Right atrium auricular region (tissue), 2 donors: ENCODE data around the gene CWF19L1. TPM values are rescaled to one million over a fixed set of nuclear protein-coding genes. Genes with fewer than 3 reads are reported as not detected.

Source experiments
- DNase-seq: peaks from one replicate; pipeline ENCODE4 v3.0.0-alpha.2; 2019; ENCODE audit warnings: low spot score
- H3K27ac ChIP-seq, 2 donors: fragments of 200-600 bp; sonication (generic); 1 replicate in 1 of 2; 2 replicates in 1 of 2; pipeline ENCODE4 v1.5.1; 2016 to 2019
- H3K27me3 ChIP-seq, 2 donors: fragments of 200-600 bp; sonication (generic); one replicate each; pipeline versions ENCODE4 v1.5.1 to v1.6.0; 2017 to 2019
- H3K36me3 ChIP-seq: fragments of 200-600 bp; sonication (generic); one replicate; pipeline ENCODE4 v1.5.1; 2016
- H3K4me1 ChIP-seq, 2 donors: fragments of 200-600 bp; sonication (generic); one replicate each; pipeline versions ENCODE4 v1.5.1 to v1.6.0; 2017 to 2019
- H3K4me3 ChIP-seq, 2 donors: fragments of 200-600 bp; sonication (generic); 1 replicate in 1 of 2; 2 replicates in 1 of 2; pipeline ENCODE4 v1.5.1; 2017 to 2019; ENCODE audit warnings: mild to moderate bottlenecking in 1 of 2, moderate library complexity in 1 of 2
- H3K9me3 ChIP-seq, 2 donors: fragments of 200-600 bp; sonication (generic); one replicate each; pipeline ENCODE4 v1.5.1; 2019
- CTCF ChIP-seq, 2 donors: fragments of 200-600 bp; sonication (generic); IDR thresholded peaks; one replicate each; pipeline ENCODE4 v1.5.1; 2019; ENCODE audit warnings: antibody characterized with exemption in 2 of 2
- total RNA-seq, 2 donors: library from RNA; depleted of rRNA; stranded (reverse); fragments of >200 nt; gene quantifications; one replicate each; pipeline ENCODE4 v1.1.0, GENCODE V29; 2016

The CWF19L1 gene
- total RNA-seq, 2 donors from 2014 or later: 8.1 to 10.5 TPM

GRCh38 chr10:100216006-100216405, 51.4 kb downstream of the CWF19L1 start:
- no peaks in the 10 kb centered on the region for H3K4me1 ChIP-seq
- no peak for DNase-seq

GRCh38 chr10:100209303-100209702, 58.1 kb downstream of the CWF19L1 start:
- TF ChIP-seq CTCF (IDR thresholded peaks at IDR 0.05): no peak
- Histone ChIP-seq H3K9me3 (no peaks in the 10 kb centered on the region), H3K4me3 (no peak overlapping the region), H3K36me3 (peaks cover 57% of the 10 kb centered on the region), H3K27ac (no peak overlapping the region), H3K4me1 (no peaks in the 10 kb centered on the region), H3K27me3 (no peaks in the 10 kb centered on the region)
- DNase-seq: no peak

More at GRCh38 chr10:100216006-100216405, 51.4 kb downstream of the CWF19L1 start:
- no peaks in the 10 kb centered on the region for H3K9me3 ChIP-seq
- H3K4me3 ChIP-seq: no peak overlapping the region
- no peak for TF ChIP-seq CTCF (IDR thresholded peaks at IDR 0.05)
- no peak overlapping the region for H3K27ac ChIP-seq
- no peaks in the 10 kb centered on the region for H3K27me3 ChIP-seq
- peaks cover 73% of the 10 kb centered on the region for H3K36me3 ChIP-seq

GRCh38 chr10:100208276-100208675, 59.2 kb downstream of the CWF19L1 start:
- Histone ChIP-seq H3K4me3 (no peak overlapping the region), H3K27me3 (no peaks in the 10 kb centered on the region), H3K9me3 (no peaks in the 10 kb centered on the region), H3K4me1 (no peaks in the 10 kb centered on the region), H3K27ac (no peak overlapping the region), H3K36me3 (peaks cover 56% of the 10 kb centered on the region)
- DNase-seq: no peak
- no peak for TF ChIP-seq CTCF (IDR thresholded peaks at IDR 0.05)

- no peak for DNase-seq
- Histone ChIP-seq H3K36me3 (peaks cover 80% of the 10 kb centered on the region), H3K9me3 (no peaks in the 10 kb centered on the region), H3K4me3 (no peak overlapping the region), H3K27ac (no peak overlapping the region), H3K27me3 (no peaks in the 10 kb centered on the region), H3K4me1 (no peaks in the 10 kb centered on the region)
- TF ChIP-seq CTCF (IDR thresholded peaks at IDR 0.05): no peak
Measured at GRCh38 chr10:100204370-100204769, 63.1 kb downstream of the CWF19L1 start.

- H3K27ac ChIP-seq: no peak overlapping the region
- no peak for DNase-seq
- no peak for TF ChIP-seq CTCF (IDR thresholded peaks at IDR 0.05)
- H3K4me1 ChIP-seq: no peaks in the 10 kb centered on the region
- no peaks in the 10 kb centered on the region for H3K27me3 ChIP-seq
- H3K36me3 ChIP-seq: peaks cover 87% of the 10 kb centered on the region
- no peak overlapping the region for H3K4me3 ChIP-seq
- H3K9me3 ChIP-seq: no peaks in the 10 kb centered on the region
Measured at GRCh38 chr10:100201549-100201948, 65.9 kb downstream of the CWF19L1 start.

GRCh38 chr10:100194711-100195110, 72.7 kb downstream of the CWF19L1 start:
- H3K9me3 ChIP-seq: no peaks in the 10 kb centered on the region
- H3K36me3 ChIP-seq: peaks cover 63% of the 10 kb centered on the region
- H3K4me1 ChIP-seq: peaks cover 0 to 4% of the 10 kb centered on the region in 2 donors
- no peak overlapping the region for H3K27ac ChIP-seq
- TF ChIP-seq CTCF (IDR thresholded peaks at IDR 0.05): no peak
- no peaks in the 10 kb centered on the region for H3K27me3 ChIP-seq
- no peak for DNase-seq
- H3K4me3 ChIP-seq: no peak overlapping the region
